HEK293 (cell line): ENCODE measurements around the gene APOE.

Experiments
- BCL11A ChIP-seq: fragments of 450-650 bp; formaldehyde crosslinking; IDR thresholded peaks from 2 replicates; pipeline ENCODE4 v1.5.1; 2016; ENCODE audit warnings: low read depth, missing biosample characterization, missing genetic modification characterization
- SCRT1 ChIP-seq: fragments of 450-650 bp; formaldehyde crosslinking; IDR thresholded peaks from 2 replicates; pipeline ENCODE4 v1.5.1; 2016; ENCODE audit warnings: missing biosample characterization, missing genetic modification characterization, borderline replicate concordance
- ZNF223 ChIP-seq: fragments of 450-650 bp; formaldehyde crosslinking; IDR thresholded peaks from 2 replicates; pipeline ENCODE4 v1.5.1; 2016; ENCODE audit warnings: missing biosample characterization, missing genetic modification characterization
- ZNF292 ChIP-seq: fragments of 450-650 bp; formaldehyde crosslinking; IDR thresholded peaks from 2 replicates; pipeline ENCODE4 v1.5.1; 2016; ENCODE audit warnings: low read depth, missing biosample characterization, missing genetic modification characterization, borderline replicate concordance
- ZNF776 ChIP-seq: fragments of 450-650 bp; formaldehyde crosslinking; IDR thresholded peaks from 2 replicates; pipeline ENCODE4 v1.5.0; 2017; ENCODE audit warnings: missing biosample characterization, missing genetic modification characterization, borderline replicate concordance
- TF ChIP-seq, protein P1 (sequence below): fragments of 450-650 bp; formaldehyde crosslinking; IDR thresholded peaks from 2 replicates; pipeline ENCODE4 v1.5.1; 2016; ENCODE audit warnings: missing biosample characterization, missing genetic modification characterization
- TF ChIP-seq, protein P2 (sequence below): fragments of 450-650 bp; formaldehyde crosslinking; IDR thresholded peaks from 2 replicates; pipeline ENCODE4 v1.5.1; 2016; ENCODE audit warnings: missing biosample characterization, missing genetic modification characterization
- TF ChIP-seq, protein P3 (sequence below): fragments of 450-650 bp; formaldehyde crosslinking; IDR thresholded peaks from 2 replicates; pipeline ENCODE4 v1.5.1; 2016; ENCODE audit warnings: missing biosample characterization, missing genetic modification characterization

DNA sequence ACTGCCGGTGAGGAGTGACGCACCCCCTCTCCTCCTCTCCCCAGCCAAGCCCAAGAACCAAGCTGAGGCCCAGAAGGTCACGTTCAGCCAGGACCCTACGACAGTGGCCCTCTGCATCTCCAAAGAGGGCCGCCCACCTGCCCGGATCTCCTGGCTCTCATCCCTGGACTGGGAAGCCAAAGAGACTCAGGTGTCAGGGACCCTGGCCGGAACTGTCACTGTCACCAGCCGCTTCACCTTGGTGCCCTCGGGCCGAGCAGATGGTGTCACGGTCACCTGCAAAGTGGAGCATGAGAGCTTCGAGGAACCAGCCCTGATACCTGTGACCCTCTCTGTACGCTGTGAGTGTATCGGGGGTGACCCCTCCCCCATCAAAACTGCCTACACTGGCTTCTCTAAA, 33.8 kb upstream of the APOE start:
- TF ChIP-seq, protein P1, sequence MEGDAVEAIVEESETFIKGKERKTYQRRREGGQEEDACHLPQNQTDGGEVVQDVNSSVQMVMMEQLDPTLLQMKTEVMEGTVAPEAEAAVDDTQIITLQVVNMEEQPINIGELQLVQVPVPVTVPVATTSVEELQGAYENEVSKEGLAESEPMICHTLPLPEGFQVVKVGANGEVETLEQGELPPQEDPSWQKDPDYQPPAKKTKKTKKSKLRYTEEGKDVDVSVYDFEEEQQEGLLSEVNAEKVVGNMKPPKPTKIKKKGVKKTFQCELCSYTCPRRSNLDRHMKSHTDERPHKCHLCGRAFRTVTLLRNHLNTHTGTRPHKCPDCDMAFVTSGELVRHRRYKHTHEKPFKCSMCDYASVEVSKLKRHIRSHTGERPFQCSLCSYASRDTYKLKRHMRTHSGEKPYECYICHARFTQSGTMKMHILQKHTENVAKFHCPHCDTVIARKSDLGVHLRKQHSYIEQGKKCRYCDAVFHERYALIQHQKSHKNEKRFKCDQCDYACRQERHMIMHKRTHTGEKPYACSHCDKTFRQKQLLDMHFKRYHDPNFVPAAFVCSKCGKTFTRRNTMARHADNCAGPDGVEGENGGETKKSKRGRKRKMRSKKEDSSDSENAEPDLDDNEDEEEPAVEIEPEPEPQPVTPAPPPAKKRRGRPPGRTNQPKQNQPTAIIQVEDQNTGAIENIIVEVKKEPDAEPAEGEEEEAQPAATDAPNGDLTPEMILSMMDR (tag by site-specific recombination): no peak
- TF ChIP-seq SCRT1 (tag by site-specific recombination) (no peak), BCL11A (tag by site-specific recombination) (no peak), ZNF223 (tag by site-specific recombination) (no peak), ZNF292 (tag by site-specific recombination) (no peak), ZNF776 (tag by site-specific recombination) (no peak)
- TF ChIP-seq, protein P2, sequence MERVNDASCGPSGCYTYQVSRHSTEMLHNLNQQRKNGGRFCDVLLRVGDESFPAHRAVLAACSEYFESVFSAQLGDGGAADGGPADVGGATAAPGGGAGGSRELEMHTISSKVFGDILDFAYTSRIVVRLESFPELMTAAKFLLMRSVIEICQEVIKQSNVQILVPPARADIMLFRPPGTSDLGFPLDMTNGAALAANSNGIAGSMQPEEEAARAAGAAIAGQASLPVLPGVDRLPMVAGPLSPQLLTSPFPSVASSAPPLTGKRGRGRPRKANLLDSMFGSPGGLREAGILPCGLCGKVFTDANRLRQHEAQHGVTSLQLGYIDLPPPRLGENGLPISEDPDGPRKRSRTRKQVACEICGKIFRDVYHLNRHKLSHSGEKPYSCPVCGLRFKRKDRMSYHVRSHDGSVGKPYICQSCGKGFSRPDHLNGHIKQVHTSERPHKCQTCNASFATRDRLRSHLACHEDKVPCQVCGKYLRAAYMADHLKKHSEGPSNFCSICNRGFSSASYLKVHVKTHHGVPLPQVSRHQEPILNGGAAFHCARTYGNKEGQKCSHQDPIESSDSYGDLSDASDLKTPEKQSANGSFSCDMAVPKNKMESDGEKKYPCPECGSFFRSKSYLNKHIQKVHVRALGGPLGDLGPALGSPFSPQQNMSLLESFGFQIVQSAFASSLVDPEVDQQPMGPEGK (tag by site-specific recombination): no peak
- TF ChIP-seq, protein P3, sequence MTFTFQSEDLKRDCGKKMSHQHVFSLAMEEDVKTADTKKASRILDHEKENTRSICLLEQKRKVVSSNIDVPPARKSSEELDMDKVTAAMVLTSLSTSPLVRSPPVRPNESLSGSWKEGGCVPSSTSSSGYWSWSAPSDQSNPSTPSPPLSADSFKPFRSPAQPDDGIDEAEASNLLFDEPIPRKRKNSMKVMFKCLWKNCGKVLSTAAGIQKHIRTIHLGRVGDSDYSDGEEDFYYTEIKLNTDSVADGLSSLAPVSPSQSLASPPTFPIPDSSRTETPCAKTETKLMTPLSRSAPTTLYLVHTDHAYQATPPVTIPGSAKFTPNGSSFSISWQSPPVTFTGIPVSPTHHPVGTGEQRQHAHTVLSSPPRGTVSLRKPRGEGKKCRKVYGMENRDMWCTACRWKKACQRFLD (tag by site-specific recombination): no peak
